Hepatic stellate cell (primary cell): ENCODE measurements around the gene FHIP1A.
A peak's percentile ranks its signal among the peaks of the same experiment; 100 is the strongest.
"Not testable (repeated sequence)": the region's sequence is repeated elsewhere in the genome, so short reads cannot be mapped to it uniquely, and the experiment has no call there.

Source experiments
- DNase-seq: peaks from one replicate; pipeline ENCODE4 v3.0.0; 2011; ENCODE audit warnings: low spot score

FHIP1A gene

GRCh38 chr4:151408630-151409469, at the start of gene FHIP1A:
FHIP1A (plus strand) TSS chr4:151409176; CDS start chr4:151566260, 157,084 bp downstream.
- peak; percentile 51 for DNase-seq

- DNase-seq = no peak
Observed at GRCh38 chr4:151359576-151359975, 49.4 kb upstream of the FHIP1A start.

GRCh38 chr4:151361126-151361525, 47.9 kb upstream of the FHIP1A start:
- DNase-seq = no peak

- DNase-seq = no peak
Observed at GRCh38 chr4:151361966-151362365, 47.0 kb upstream of the FHIP1A start.

- peak; percentile 69 for DNase-seq
Observed at GRCh38 chr4:151362404-151363164, 46.4 kb upstream of the FHIP1A start.

- no peak for DNase-seq
Observed at GRCh38 chr4:151376540-151376939, 32.4 kb upstream of the FHIP1A start.

GRCh38 chr4:151389311-151389710, 19.7 kb upstream of the FHIP1A start:
- no peak for DNase-seq

- not testable (repeated sequence) for DNase-seq
Observed at GRCh38 chr4:151389799-151390198, 19.2 kb upstream of the FHIP1A start.

- DNase-seq = no peak
Observed at GRCh38 chr4:151395873-151396272, 13.1 kb upstream of the FHIP1A start.

GRCh38 chr4:151400343-151400742, 8.6 kb upstream of the FHIP1A start:
- DNase-seq = no peak

- no peak for DNase-seq
Observed at GRCh38 chr4:151401739-151402138, 7.2 kb upstream of the FHIP1A start.

- no peak for DNase-seq
Observed at GRCh38 chr4:151402145-151402865, 6.7 kb upstream of the FHIP1A start.

GRCh38 chr4:151403656-151404055, 5.3 kb upstream of the FHIP1A start:
- no peak for DNase-seq

- DNase-seq = not testable (repeated sequence)
Observed at GRCh38 chr4:151404802-151405201, 4.2 kb upstream of the FHIP1A start.

- no peak for DNase-seq
Observed at GRCh38 chr4:151407018-151407417, 2.0 kb upstream of the FHIP1A start.

GRCh38 chr4:151407466-151408379, 1.3 kb upstream of the FHIP1A start:
- DNase-seq = no peak

- no peak for DNase-seq
Observed at GRCh38 chr4:151408380-151408629, 671 bp upstream of the FHIP1A start.

GRCh38 chr4:151409470-151410313, 716 bp downstream of the FHIP1A start:
- DNase-seq = no peak

GRCh38 chr4:151415978-151416377, 7.0 kb downstream of the FHIP1A start:
- DNase-seq = no peak

GRCh38 chr4:151417164-151417571, 8.2 kb downstream of the FHIP1A start:
- no peak for DNase-seq
